ENCODE measurements around the gene CNST.
A peak's percentile ranks its signal among the peaks of the same experiment; 100 is the strongest.
"Not testable (repeated sequence)": the region's sequence is repeated elsewhere in the genome, so short reads cannot be mapped to it uniquely, and the experiment has no call there.

CNST gene

DNA sequence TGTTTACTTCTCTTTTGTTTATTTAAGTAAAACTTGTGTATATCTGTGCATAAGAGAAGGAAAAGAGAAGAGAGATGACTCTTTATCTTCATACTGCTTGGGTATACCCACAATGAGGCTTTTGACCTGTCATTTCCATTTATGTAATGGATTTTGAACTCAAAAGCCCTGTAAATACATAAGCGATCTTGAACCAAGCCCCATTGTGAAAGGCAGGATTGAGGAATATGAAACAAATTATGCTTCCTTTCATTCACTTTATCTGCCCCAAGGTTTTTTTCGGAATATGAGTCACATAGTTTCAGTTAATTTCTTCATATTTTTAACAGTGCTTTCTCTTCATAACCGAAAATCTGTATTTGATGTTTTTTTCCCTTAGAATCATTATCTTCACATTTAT, 21.4 kb downstream of the CNST start:
- no peak for DNase-seq

DNA sequence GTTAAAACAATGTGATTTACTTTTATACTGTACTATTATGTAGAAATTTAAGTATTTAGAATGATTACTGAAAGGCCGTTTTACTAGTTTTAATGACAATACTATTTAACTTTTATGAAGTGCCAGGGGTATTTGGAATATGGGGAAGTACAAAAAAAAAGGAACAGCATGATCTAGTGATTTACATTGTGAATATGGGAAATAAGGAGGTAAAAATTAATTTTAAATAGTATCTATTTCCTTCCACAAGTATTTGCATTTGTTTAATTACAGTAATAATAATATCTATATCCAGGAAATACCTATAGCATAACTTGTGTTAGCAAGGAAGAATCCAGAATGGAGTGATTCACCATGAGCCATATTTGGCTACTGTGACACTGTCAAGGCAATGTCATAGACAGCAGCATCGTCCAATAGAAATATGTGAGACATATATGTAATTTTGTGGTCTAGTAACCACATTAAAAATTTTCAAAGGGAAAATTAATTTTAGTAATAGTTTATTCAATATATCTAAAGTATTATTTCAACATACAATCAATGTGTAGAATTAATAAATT, 22.0 kb downstream of the CNST start:
- no peak for DNase-seq

DNA sequence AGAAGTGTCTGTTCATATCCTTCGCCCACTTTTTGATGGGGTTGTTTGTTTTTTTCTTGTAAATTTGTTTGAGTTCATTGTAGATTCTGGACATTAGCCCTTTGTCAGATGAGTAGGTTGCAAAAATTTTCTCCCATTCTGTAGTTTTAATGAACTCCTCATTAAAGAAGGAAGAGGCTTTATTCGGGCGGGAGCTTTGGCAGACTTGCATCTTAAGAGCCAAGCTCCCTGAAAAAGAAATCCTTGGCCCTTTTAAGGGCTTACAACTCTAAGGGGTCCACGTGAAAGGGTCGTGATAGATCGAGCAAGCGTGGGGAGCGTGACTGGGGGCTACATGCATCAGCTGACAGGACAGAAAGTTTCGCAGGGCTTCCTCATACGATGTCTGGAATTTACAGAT, 23.7 kb downstream of the CNST start:
- DNase-seq: not testable (repeated sequence)

DNA sequence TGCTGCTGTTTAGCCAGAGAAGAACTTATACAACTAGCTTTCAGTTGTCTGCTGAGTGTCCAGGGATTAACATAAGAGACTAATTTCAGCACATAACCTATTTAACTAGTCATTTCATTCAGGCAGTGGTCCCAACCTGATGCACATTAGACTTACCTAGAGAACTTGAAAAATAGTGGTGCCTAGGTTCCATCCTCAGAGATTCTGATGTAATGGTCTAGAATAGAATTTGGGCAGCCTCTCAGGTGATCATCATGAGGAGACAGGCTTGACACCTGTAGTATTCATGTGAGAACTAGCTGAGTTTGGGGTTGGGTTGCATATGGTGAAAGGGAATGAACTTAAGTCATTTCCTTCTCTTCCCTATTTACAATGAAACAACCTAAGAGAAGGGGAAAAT, 24.8 kb downstream of the CNST start:
- no peak for DNase-seq

DNA sequence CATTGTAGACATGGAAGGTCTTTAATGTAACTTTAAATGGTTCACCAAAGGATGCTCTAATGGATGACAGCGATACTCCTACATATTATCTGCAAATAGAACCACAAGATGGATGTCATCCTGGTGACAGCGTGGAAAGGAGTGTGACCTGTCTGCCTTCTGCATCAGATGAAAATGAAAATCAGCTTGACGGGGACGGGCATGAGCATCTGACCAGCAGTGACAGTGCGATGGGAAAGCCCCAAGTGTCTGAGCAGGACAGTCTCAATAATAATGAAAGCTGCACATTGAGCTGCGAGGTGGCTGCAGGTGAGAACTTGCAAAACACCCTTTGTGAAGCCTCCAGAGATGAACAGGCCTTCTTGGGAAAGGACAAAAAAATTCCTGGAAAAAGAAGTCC, 25.2 kb downstream of the CNST start:
- DNase-seq: no peak

DNA sequence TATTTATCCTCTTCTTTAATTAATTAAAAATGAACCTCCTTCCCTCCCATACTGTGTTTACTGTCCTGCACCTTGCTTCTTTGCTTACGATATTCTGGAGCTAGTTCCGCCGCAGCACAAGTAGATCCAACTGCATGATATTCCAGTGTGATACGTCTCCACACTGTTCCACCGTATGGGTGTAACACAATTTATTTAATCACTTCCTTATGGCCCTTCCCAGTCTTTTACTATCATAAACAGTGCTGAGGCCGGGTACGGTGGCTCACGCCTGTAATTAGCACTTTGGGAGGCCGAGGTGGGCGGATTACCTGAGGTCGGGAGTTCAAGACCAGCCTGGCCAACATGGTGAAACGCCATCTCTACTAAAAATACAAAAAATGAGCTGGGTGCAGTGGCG, 25.7 kb downstream of the CNST start:
- no peak for DNase-seq

DNA sequence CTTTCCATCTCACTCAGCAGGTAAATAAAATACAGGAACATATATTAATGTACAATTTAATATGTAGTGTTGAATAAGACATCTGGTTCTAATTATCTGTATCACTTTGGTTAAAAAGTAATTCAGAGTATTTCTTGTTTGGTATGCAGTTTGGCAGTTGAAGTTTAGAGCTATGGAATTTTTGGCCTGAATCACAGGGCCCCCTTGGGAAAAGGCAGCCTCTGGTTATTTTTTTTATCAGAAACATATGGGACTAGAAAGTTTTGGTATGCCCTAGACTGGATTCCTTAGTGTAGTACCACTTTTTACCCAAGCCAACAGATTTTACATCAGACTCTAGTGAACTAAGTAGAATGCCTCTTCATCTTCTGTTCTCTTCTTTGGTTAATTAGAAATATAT, 26.4 kb downstream of the CNST start:
- no peak for DNase-seq

DNA sequence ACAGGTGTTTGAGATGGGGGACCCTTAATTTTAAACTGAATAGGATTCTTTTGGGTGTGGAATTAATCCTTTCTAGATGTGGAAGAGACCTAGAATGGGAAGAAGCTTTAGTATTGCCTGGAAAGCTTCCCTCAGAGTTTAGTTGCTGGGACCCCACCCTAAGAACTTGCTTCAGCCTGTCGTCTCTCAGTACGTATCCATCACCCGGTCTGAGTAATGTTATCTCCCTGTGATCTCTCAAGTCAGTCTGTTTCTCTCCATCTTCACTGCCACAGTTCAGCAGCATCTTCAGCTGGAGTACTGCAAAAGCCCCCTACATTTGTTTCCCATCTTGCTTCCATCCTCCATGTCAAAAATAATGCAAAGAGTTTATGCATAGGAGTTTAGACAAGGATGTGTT, 28.9 kb downstream of the CNST start:
- no peak for DNase-seq

DNA sequence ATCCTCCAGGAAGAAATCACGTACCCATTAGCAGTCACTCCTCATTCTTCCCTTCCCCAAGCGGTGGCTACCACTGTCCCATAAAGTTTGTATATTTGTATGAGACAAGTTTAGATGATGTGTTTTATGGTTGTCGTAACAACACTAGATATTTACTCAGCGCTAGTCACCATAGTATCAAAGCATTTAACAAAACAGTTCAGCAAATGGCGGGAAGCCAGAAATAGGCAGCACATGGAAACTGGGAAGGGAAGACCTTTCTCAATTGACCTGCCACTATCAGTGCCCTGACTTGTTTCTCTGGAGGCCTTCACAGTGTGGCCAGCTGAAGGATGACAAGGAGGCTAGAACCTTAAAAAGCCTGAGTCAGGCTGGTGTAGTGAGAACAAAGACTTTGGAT, 31.1 kb downstream of the CNST start:
- no peak for DNase-seq

DNA sequence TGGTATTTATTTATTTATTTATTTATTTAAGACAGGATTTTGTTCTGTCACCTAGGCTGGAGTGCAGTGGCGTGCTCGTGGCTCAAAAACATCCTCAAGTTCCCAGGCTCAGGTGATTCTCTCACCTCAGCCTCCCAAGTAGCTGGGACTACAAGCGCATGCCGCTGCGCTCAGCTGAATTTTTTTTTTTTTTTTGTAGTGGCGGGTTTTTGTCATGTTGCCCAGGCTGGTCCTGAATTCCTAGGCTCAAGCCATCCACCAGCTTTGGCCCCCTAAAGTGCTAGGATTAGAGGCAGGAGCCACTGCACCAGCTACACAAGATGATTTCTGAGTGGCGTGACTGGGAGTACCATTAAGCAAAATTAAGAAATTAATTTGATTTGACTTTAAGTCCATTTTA, 31.7 kb downstream of the CNST start:
- no peak for DNase-seq

DNA sequence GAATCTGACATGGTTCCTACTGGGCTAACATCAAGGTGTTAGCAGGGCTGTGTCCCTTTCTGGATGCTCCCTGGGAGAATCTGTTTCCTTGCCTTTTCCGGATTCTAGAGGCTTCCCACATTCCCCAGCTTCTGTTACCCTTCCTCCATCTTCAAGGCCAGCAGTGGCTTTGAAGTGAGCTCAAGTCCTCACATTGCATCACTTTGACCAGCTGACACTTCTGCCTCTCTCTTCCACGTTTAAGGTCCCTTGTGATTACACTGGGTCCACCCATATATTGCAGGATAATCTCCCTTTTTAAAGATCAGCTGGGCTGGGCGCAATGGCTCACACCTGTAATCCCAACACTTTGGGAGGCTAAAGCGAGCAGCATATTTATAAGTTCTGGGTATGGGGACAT, 33.1 kb downstream of the CNST start:
- no peak for DNase-seq

DNA sequence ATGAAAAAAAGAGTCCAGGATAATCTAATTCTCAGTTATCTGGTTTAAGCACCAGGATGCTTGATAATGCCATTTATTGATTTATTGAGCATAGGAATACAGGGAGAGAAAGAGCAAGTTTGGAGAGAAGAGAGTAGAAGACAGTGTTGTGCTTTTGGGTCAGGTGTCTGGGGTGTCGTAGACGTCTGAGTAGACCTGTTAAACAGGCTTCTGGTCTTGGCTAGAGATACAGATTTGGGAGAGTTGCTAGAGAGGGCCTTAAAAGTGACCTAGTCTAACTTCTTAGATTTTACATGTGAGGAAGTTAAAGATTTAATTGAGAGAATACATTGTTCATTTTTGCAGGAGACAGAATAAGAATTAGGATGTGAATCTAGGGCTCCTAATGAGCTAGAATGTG, 34.3 kb downstream of the CNST start:
- no peak for DNase-seq

DNA sequence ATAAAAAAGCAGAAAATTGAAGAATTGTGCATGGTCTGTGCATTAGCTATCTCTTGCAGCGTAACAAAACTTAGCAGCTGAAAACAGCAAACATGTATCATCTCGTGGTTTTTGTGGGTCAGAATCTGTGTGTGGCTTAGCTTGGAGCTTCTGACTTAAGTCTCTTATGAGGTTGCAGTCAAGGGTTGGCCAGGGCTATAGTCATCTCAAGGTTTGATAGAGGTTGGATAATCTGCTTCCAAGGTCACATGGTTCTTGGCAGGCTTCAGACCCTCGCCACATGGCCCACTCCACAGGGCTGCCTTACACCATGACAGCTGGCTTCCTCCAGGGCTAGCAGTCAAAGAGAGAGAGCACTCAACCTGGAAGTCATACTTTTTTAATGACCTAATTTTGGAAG, 35.9 kb downstream of the CNST start:
- DNase-seq: no peak

DNA sequence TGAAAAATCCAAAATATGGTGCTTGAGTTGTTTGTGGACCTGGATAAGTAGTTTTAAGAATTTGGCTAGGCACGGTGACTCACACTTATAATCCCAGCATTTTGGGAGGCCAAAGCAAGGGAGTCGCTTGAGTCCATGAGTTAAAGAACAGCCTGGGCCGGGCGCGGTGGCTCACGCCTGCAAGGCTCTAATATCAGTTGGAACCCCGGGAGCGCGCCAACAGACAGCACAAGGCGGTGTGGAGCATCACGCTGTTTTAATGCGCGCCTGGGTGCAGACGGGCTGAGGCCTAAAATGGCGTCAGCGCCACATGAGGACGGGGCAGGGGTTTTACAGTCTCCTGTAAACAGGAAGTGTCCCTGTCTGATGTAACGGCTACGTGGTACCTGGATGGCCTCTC, 39.0 kb downstream of the CNST start:
- not testable (repeated sequence) for DNase-seq

DNA sequence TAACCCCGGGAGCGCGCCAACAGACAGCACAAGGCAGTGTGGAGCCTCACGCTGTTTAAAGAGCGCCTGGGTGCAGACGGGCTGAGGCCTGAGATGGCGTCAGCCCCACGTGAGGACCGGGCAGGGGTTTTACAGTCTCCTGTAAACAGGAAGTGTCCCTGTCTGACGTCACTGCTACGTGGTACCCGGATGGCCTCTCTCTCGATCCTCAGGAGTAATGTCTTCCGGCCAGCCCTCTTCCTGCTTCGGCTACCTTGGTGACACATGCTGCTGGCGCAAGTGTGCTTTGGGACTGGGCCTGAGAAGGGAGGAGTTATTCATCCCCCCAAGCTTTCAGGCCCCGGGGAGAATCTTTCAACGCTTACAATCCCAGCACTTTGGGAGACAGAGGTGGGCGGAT, 41.2 kb downstream of the CNST start:
- DNase-seq: no peak

DNA sequence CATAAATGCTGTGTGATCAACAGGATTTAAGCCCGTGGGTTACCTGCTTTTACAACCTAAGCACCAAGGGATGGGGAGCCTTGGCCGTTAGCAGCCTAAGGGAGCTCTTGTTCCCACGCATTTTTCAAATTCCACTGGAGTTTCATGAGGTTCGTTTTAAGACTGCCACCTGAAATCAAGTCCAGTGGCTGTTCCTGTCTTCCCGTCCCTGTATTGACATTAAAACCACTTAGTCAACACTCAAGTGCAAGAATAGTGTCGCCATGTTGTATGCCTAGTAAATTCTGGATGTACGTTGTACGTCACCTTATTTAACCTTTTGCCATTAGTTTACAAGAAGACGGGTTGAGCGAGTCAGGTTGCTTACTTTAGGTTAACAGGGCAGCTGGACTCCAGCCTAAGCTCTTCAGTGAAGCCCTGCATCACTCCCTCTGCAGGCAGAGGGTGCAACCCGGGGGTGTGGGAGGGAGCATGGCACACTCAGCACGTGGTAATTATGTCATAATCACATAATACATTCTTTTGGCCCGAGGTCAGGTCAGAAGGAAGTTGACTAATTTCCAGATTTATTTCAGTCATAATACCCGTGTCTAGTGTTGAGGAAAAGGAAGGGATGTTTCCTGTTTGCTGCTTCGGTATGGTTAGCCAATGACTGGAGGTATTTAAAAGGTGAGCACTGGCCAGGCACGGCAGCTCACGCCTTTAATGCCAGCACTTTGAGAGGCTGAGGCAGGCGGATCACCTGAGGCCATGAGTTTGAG, 42.5 kb downstream of the CNST start:
- DNase-seq: peak; percentile 12

DNA sequence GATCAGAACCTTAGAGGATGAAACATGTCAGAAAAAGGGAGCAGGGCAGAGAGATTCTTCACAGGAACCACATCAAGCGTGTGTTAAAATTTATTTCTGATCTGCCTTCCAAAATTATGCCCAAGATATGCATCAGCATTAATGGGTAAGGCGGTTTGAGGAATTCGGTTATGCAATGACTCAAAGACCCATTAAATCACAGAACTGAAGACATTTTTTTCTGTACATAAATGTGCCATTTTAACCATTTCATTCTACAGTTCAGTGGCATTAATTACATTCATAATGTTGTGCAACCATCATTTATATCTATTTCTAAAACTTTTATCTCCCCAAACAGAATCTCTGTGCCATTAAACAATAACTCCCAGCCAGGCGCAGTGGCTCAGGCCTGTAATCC, 43.4 kb downstream of the CNST start:
- no peak for DNase-seq

DNA sequence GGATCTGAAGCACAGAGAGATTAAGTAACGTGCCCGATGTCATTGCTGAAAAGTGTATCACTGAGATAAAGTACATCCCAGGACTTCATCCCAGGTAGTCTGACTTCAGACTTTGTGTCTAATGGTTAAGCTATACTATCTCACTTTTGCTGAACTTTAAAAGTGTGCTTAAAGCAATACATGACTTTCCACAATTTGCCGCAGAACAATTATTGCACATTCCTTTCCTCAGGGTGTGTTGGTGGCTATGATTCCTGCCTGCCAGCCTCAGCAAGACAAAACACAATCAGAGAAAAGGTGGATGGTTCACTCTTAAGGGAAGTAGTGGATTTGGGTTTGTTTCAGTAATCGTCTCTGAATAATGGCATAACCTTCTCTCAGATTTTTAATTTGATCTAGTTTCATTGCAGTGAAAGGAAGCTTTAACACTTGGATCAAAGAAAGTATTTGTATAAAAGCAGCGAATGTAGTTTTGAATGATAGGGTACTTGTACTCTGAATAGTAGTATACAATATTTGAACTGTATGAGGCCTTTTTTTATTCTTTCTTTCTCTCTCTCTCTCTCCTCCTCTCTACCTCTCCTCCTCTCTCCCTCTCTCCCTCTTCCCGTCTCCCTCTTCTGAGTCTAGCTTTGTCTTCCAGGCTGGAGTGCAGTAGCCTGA, 47.0 kb downstream of the CNST start:
- no peak for DNase-seq

DNA sequence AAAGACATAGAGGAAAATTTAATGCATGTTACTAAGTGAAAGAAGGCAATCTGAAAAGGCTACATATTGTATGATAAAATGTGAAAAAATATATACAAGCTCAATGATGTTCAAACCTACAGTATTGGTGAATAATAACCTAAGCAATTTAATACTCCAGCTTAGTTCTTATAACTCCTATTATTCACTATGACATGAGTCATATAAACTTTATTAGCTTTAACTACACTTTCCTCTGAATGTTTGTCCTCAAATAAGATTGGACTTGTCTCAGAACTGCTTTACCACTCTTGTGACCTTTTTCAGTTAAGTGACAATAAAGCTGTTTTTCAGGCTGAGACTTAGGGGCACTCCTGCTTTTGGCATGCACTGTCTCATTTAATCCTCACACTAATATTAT, 50.9 kb downstream of the CNST start:
- no peak for DNase-seq

DNA sequence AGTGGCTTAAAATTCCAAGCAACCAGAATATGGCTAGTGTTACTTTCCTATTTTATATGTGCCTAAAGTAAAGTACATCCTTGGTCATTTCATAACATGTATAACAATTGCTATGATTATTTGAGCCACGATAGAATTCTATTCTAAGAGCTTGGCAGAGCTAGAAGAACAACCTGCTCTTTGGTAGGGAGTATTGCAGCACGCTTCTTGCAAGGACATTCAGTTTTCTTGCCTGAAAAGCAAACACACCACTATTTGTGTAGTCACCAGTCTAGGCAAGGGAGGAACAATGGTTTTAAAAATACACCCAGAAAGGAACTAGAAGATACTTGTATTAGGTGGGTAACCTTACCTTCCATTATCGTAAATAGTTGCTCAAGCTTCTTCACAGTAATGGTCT, 51.5 kb downstream of the CNST start:
- DNase-seq: no peak

DNA sequence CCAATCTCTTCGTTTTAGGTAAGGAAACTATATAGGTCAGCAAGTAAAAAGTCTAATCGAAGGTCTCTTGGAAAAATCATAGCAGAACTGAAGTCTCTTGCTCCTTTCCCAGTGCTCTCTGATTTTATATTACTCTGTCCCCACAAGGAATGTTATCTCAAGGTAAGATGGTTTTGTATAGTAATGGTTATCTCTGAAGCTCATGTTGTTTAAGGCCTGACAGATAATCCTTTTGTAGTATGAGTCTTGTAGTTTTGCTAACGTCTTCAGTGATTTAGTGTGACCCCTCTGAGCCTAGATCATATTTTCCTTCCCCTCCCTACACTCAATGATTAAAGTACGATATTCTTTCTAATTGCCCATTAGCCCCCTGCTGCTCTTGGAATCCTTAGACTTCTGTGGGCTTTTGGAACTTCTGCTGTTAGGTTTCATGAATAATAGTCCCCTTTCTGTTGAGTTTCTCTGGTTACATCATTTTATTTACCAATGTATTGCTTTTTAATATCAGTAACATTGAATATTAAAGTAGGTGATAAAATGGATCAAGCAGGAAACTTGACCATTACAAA, 52.1 kb downstream of the CNST start:
- DNase-seq: no peak

DNA sequence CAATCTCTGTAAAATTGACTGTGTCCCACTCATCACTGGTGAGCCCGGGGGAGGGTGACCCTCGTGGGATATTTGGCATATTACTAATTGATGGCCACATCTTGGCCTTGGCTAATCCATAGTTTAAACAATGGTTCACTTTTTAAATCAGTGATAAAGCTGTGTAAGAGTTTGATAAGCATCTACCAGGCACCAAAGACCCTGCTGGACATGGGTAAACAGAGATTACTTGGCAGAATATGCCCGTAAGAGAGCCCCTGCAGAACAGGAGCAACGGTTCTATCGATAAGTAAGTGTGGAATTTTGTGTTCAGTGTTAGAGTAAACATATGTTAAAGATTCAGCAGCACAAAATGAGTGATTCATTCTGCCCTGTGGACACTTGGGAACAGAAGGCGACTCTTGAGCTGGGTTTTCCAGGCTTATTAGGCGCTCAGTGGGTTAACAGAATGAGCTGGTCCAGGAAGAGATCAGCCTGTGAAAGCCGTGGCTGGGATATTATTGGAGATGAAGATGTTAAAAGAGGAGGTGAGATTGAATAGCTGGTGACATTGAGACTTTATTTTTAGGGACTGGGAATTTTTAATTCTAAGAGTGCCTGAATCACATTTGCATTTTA, 55.9 kb downstream of the CNST start:
- no peak for DNase-seq

DNA sequence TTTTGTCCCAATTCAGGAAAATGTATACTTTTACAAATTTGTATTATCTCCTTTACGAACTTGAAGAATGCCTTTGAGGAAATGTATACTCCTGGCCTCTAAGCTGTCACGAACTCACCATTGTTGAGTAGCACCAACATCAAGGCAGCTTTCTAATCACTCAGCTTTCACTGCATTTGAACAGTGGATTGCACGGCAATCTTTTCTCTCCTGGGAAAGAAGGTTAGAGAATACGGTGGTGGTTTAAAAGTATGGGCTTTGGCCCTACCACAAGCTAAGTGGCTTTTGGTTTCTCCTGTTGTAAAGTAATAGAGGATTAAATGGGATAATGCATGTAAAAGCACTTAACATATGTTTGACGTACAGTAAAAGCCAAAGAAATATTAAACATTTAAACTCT, 57.8 kb downstream of the CNST start:
- DNase-seq: no peak

DNA sequence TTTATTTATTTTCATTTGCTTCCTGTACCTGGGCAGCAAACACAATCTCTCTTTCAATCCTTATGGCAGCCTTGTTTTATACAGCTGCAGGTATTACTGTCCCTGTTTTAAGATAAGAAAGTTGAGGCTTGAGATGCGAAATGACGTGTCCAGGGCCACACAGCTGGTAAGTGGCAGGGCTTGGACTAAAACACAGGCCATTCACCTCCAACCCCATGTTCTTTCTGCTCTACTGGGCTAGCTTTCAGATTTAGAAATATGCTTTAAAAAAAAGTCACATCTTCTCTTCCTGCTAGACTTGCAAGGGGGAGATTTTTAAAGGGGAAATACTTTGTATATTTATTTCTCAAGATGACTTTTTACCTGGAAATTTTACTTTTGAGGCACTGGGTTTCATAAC, 62.8 kb downstream of the CNST start:
- DNase-seq: no peak
